ENCODE measurements around the gene THAP10.
"Not testable (repeated sequence)": the region's sequence is repeated elsewhere in the genome, so short reads cannot be mapped to it uniquely, and the experiment has no call there.

The THAP10 gene

DNA sequence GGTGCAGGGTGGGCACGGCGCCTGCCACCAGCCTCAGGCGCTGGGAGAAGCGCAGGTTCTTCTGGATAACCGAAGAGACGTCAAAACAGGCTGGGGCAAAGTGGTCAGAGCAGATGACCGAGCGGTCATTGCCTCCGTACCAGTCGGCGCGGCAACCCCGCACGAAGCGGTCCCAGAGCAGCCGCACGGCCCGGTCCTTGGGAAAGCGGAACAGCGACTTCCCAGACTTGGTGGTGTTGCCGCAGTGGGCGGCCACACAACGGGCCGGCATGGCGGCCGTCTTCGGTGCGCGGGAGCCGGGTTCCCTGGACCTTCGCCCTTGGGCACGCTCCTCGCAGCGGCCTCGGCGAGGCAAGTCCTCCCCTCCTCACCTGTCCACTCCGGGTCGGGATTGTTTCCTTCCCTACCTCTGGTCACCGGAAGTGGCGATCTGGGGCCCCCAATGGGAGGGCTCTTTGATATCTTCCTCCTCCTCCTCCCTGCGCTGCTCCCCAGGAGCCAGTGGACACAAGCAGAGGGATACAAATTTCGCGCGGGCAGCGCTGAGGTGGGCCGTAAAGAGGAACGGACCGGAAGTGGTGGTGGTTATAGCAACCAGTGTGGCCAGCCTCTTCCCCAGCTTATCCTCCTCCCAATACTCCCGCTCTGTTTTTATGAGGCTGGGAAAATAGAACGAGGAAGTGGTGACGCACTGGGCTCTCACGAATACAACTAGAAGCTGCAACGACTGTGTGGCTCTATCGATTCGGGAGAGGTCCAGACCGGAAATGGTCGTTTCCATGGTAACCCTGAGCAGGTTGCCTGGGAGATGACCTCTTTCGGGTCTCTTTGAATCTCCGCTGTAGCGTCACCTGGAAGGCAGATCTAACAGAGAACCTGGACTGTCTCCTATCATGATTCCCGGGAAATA is at the start of gene THAP10, which contains the start of gene LRRC49:
TSS of gene THAP10 (minus strand) at position 432 of the 910 bp plus-strand sequence. CDS start at position 271, 161 bp downstream.
TSS of gene LRRC49 (plus strand) at position 825 of the 910 bp plus-strand sequence. CDS start at position 894, 69 bp downstream.
- DNase-seq (ENCODE audit: low read depth), result peak; percentile 92
- TF ChIP-seq CTCF (IDR thresholded peaks at IDR 0.05; ENCODE audit: insufficient read depth, low read depth, low read length, missing control alignments), result no peak
- peak within 1 kb of the TSS; percentile 83 for H3K4me3 ChIP-seq (ENCODE audit: low read length)

DNA sequence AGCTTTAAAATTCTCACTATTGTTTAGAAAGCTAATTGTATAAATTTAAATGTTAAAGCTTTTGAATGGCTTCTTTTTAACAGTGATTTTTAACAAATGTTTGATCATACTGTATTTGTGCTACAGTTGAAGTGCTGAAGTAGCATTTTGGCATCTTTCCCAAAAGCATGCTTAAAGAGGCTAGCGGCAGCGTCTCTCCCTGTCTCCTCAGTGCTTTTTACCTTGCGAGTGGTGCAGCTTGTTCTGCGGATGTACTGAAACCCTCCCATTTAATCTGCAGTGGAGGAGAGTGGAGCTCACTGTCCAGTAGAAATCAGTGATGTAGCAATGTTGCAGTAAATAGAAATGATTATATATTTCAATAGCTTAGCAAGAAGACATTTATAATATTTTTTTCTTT is 44.1 kb upstream of the THAP10 start:
- no peak overlapping the region for H3K4me3 ChIP-seq (ENCODE audit: low read length)
- peak; percentile 14 for DNase-seq (ENCODE audit: low read depth)
- TF ChIP-seq CTCF (IDR thresholded peaks at IDR 0.05; ENCODE audit: insufficient read depth, low read depth, low read length, missing control alignments), result no peak

GRCh38 chr15:70935631-70936030 is 43.4 kb upstream of the THAP10 start:
- TF ChIP-seq CTCF (IDR thresholded peaks at IDR 0.05; ENCODE audit: insufficient read depth, low read depth, low read length, missing control alignments), result no peak
- no peak for DNase-seq (ENCODE audit: low read depth)
- no peak overlapping the region for H3K4me3 ChIP-seq (ENCODE audit: low read length)

- no peak for TF ChIP-seq CTCF (IDR thresholded peaks at IDR 0.05; ENCODE audit: insufficient read depth, low read depth, low read length, missing control alignments)
- no peak for DNase-seq (ENCODE audit: low read depth)
- H3K4me3 ChIP-seq (ENCODE audit: low read length), result no peak overlapping the region
Measured at GRCh38 chr15:70933411-70933810, 41.2 kb upstream of the THAP10 start.

GRCh38 chr15:70932397-70932796 is 40.2 kb upstream of the THAP10 start:
- no peak overlapping the region for H3K4me3 ChIP-seq (ENCODE audit: low read length)
- TF ChIP-seq CTCF (IDR thresholded peaks at IDR 0.05; ENCODE audit: insufficient read depth, low read depth, low read length, missing control alignments), result no peak

DNA sequence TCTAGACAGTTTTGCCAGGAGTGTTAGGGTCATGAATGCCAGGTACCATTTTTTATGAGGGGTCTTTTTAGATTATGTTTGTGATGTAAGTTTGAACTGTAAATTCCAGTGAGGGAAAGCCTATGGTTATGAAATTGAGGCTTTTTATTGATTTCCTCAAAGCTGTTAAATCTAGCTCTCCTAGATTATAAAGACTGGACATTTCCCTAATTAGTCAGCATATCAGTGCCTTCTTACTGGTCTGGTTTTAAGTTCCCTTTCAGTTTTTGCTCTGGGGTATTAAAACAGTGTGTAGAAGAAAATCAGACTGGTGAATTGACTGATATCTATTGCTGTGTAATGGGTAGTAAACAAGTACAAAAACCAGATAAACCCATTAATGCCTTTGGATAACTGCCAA is 39.6 kb upstream of the THAP10 start:
- no peak for DNase-seq (ENCODE audit: low read depth)
- H3K4me3 ChIP-seq (ENCODE audit: low read length), result no peak overlapping the region
- TF ChIP-seq CTCF (IDR thresholded peaks at IDR 0.05; ENCODE audit: insufficient read depth, low read depth, low read length, missing control alignments), result no peak

More at GRCh38 chr15:70932397-70932796, 40.2 kb upstream of the THAP10 start:
- peak; percentile 18 for DNase-seq (ENCODE audit: low read depth)

- H3K4me3 ChIP-seq (ENCODE audit: low read length); DNase-seq (ENCODE audit: low read depth): not testable (repeated sequence)
Measured at GRCh38 chr15:70926914-70927313, 34.7 kb upstream of the THAP10 start.
